Transverse colon (tissue), 4 donors: ENCODE measurements around the gene LRP2.

Experiments used
- EP300 ChIP-seq: sonication (generic); formaldehyde crosslinking; IDR thresholded peaks from one replicate; pipeline ENCODE4 v1.6.1; 2017; ENCODE audit warnings: antibody characterized with exemption, low read depth
- POLR2A ChIP-seq: fragments of 450-650 bp; IDR thresholded peaks from one replicate; pipeline ENCODE4 v1.6.1; 2016; ENCODE audit warnings: antibody characterized with exemption, mild to moderate bottlenecking, moderate library complexity
- POLR2AphosphoS5 ChIP-seq, 3 donors: sonication (generic); formaldehyde crosslinking; IDR thresholded peaks; one replicate each; pipeline ENCODE4 v1.6.1; 2016; ENCODE audit warnings: antibody characterized with exemption in 3 of 3
- TF ChIP-seq, protein P1 (sequence below), 5 experiments: fragments of 200-600 bp in 3 of 5; fragments of 450-650 bp in 2 of 5; sonication (generic) in 3 of 5; IDR thresholded peaks; 1 replicate in 2 of 5; 2 replicates in 3 of 5; pipeline ENCODE4 v1.5.1; 2016 to 2017; ENCODE audit warnings: antibody characterized with exemption in 5 of 5, inconsistent platforms in 3 of 5, mild to moderate bottlenecking in 2 of 5, moderate library complexity in 1 of 5

DNA sequence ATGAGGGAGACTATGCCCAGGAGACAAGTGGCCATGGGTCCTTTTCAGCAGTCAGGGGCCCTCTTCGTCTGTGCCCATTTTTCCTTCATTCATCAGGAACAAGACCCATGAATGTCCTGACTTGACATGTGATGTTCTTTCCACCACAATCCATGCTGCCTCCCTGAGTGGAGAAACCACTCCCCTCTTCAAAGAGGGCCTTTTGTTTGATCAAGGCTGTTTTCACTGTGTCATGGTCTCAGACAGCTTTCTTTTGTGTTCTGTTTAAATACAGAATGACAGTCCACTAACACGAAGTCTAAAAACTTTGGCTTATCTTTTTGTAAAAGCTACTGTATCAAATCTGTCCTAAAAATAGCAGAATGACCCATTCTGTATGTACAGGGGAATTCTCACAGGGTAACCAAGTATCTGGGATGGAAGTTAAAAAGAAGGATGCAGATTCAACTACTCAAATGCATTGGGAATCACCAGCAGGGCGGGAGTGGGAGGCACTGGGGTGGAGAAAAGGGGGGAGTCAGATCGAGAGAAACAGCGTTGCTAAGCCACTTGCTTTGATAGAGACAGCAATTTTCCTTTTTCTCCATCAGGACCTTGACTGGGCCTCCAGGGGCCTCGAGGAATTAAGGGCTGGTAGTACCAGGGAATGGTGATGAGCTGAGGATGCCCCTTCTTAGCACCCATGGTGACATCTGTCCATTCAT is 13.9 kb downstream of the LRP2 start:
- TF ChIP-seq EP300 (no peak), POLR2A (no peak), POLR2AphosphoS5 (IDR thresholded peaks at IDR 0.05) (no peak)
- TF ChIP-seq, protein P1, sequence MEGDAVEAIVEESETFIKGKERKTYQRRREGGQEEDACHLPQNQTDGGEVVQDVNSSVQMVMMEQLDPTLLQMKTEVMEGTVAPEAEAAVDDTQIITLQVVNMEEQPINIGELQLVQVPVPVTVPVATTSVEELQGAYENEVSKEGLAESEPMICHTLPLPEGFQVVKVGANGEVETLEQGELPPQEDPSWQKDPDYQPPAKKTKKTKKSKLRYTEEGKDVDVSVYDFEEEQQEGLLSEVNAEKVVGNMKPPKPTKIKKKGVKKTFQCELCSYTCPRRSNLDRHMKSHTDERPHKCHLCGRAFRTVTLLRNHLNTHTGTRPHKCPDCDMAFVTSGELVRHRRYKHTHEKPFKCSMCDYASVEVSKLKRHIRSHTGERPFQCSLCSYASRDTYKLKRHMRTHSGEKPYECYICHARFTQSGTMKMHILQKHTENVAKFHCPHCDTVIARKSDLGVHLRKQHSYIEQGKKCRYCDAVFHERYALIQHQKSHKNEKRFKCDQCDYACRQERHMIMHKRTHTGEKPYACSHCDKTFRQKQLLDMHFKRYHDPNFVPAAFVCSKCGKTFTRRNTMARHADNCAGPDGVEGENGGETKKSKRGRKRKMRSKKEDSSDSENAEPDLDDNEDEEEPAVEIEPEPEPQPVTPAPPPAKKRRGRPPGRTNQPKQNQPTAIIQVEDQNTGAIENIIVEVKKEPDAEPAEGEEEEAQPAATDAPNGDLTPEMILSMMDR (IDR thresholded peaks at IDR 0.05): no peak
